ENCODE data around the gene CHST15. TPM values are rescaled to one million over a fixed set of nuclear protein-coding genes. Genes with fewer than 3 reads are reported as not detected.

The CHST15 gene
- total and polyA plus RNA-seq, 3 donors from 2014 or later = 9.3 to 12.8 (median 11.5) TPM

DNA sequence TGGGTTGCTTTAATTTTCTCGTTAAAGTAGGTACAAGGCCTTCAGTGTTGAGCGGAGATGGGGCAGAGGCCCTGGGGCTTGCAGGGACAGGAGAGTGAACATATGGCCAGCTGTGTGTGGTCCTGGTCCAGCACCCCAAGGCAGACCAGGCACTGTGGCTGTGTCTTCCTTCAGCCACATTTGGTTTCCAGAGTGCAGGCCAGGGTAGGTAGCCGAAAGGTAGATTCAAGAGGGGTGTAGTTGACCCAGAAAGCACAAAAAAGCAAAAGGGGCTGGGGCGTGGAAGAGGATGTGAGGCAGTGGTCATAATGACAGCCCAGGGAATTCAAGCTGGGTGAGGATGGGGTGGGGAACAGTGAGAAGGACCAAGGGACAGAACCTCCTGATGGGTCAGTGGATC lies 21.3 kb upstream of the CHST15 start:
- TF ChIP-seq POLR2A (IDR thresholded peaks at IDR 0.05) (no peak), CTCF (IDR thresholded peaks at IDR 0.05) (no peak)
- 94 to 98% methylated on average over 4 of the region's 4 CpGs for WGBS, 2 donors
- intact Hi-C loops (cut with DNase I; ENCODE audit: low total_unique reads) = no loop called here
- no peak for DNase-seq
- Histone ChIP-seq H3K4me1 (no peaks in the 10 kb centered on the region), H3K4me3 (no peak overlapping the region), H3K36me3 (ENCODE audit: low read depth, missing control alignments) (no peaks in the 10 kb centered on the region), H3K27ac (no peak overlapping the region), H3K9me3 (no peaks in the 10 kb centered on the region), H3K27me3 (no peaks in the 10 kb centered on the region)

DNA sequence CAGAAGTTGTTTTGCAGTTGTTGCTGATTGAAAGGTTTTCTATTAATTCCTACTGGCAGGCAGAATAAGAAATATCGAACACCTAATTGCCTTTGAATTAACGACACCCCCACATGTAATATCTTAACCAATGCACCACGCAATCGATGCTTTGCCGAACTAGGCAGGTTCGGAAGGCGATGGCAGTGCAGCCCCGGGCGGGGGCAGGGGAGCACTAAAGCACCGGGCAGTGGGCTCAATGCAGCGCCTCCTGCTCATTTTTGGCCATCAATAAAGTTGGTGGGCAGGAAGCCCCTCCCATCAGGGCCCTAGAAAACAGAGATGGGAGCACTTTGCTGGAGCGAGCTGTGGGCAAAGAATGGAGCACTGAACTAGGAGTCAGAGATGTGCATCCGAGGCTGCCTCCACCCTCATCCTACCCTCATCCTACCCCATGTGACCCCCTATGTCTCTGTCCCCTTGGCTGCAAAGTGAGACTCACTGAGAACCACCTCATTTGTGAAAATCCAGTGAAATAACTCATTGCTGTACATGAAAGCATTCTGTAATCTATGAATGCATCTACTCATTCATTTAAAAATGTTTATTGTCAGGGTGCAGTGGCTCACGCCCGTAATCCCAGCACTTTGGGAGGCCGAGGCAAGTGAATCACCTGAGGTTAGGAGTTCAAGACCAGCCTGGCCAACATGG lies 19.6 kb upstream of the CHST15 start:
- Histone ChIP-seq H3K4me1 (no peaks in the 10 kb centered on the region), H3K36me3 (ENCODE audit: low read depth, missing control alignments) (no peaks in the 10 kb centered on the region), H3K27ac (no peak overlapping the region), H3K9me3 (no peaks in the 10 kb centered on the region), H3K4me3 (no peak overlapping the region), H3K27me3 (no peaks in the 10 kb centered on the region)
- WGBS, 2 donors = 87 to 92% methylated on average over 16 of the region's 16 CpGs
- TF ChIP-seq CTCF (IDR thresholded peaks at IDR 0.05) (no peak), POLR2A (IDR thresholded peaks at IDR 0.05) (no peak)
- DNase-seq = no peak
- intact Hi-C loops (cut with DNase I; ENCODE audit: low total_unique reads) = no loop called here

GRCh38 chr10:124110882-124111281 lies 17.5 kb upstream of the CHST15 start:
- 91 to 97% methylated on average over 5 of the region's 5 CpGs for WGBS, 2 donors
- intact Hi-C loops (cut with DNase I; ENCODE audit: low total_unique reads) = no loop called here
- Histone ChIP-seq H3K9me3 (no peaks in the 10 kb centered on the region), H3K27me3 (no peaks in the 10 kb centered on the region), H3K4me3 (no peak overlapping the region), H3K27ac (no peak overlapping the region), H3K36me3 (ENCODE audit: low read depth, missing control alignments) (no peaks in the 10 kb centered on the region), H3K4me1 (peaks cover 10% of the 10 kb centered on the region)
- DNase-seq = no peak
- no peak for TF ChIP-seq POLR2A (IDR thresholded peaks at IDR 0.05)
- TF ChIP-seq CTCF (IDR thresholded peaks at IDR 0.05) = no peak

GRCh38 chr10:124109261-124109660 lies 15.9 kb upstream of the CHST15 start:
- Histone ChIP-seq H3K9me3 (no peaks in the 10 kb centered on the region), H3K4me3 (no peak overlapping the region), H3K36me3 (ENCODE audit: low read depth, missing control alignments) (no peaks in the 10 kb centered on the region), H3K4me1 (peaks cover 10% of the 10 kb centered on the region), H3K27me3 (no peaks in the 10 kb centered on the region), H3K27ac (no peak overlapping the region)
- no peak for TF ChIP-seq CTCF (IDR thresholded peaks at IDR 0.05)
- TF ChIP-seq POLR2A (IDR thresholded peaks at IDR 0.05) = no peak
- DNase-seq = no peak
- WGBS, 2 donors = 77 to 80% methylated on average over 4 of the region's 4 CpGs
- intact Hi-C loops (cut with DNase I; ENCODE audit: low total_unique reads) = no loop called here

DNA sequence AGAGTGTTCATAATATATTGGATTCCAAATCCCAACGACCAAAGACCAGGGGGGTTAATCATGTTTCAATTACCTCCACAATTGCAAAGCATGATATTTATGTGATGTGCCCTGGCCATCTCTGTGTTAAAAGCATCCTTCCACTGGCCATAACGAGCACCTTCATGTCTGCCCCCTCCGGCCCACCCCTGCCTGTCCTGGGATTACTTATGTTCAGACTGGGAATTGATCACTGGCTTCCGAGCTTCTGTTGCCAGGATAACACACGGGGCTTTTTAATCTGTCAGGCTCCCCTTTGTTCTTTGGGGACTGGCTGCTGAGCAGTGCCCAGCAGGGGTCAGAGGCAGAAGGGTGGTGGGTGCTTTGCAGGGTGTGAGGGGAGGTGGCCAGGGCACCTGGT lies 13.7 kb upstream of the CHST15 start:
- 62 to 73% methylated on average over 5 of the region's 5 CpGs for WGBS, 2 donors
- no peak overlapping the region for H3K4me3 ChIP-seq

More for the DNA sequence above, 13.7 kb upstream of the CHST15 start:
- peaks cover 10% of the 10 kb centered on the region for H3K4me1 ChIP-seq
- H3K27ac ChIP-seq = no peak overlapping the region
- H3K27me3 ChIP-seq = no peaks in the 10 kb centered on the region
- H3K9me3 ChIP-seq = no peaks in the 10 kb centered on the region
- intact Hi-C loops (cut with DNase I; ENCODE audit: low total_unique reads) = no loop called here
- TF ChIP-seq CTCF (IDR thresholded peaks at IDR 0.05) = no peak
- TF ChIP-seq POLR2A (IDR thresholded peaks at IDR 0.05) = no peak
- DNase-seq = no peak
- no peaks in the 10 kb centered on the region for H3K36me3 ChIP-seq (ENCODE audit: low read depth, missing control alignments)
